Lower leg skin (tissue), 4 donors: Measurements from ENCODE around the gene FCRLB. TPM values are rescaled to one million over a fixed set of nuclear protein-coding genes. Genes with fewer than 3 reads are reported as not detected.

ENCODE experiments used
- DNase-seq, 2 donors: peaks; one replicate each; pipeline ENCODE4 v3.0.0-alpha.2; 2019; ENCODE audit warnings: low spot score in 2 of 2
- H3K4me3 ChIP-seq: fragments of 200-600 bp; sonication (generic); 2 replicates; pipeline ENCODE4 v1.5.1; 2017; ENCODE audit warnings: mild to moderate bottlenecking, low read depth; ENCODE audit not compliant: poor library complexity, severe bottlenecking
- POLR2A ChIP-seq, 2 donors: fragments of 450-650 bp; IDR thresholded peaks; one replicate each; pipeline ENCODE4 v1.6.1; 2016 to 2017; ENCODE audit warnings: antibody characterized with exemption in 2 of 2, mild to moderate bottlenecking in 1 of 2, moderate library complexity in 1 of 2
- WGBS, 2 donors: methylation state at CpG; one replicate each; pipeline ENCODE4 v1.1.5; 2018; 5-methylcytosine and 5-hydroxymethylcytosine counted together
- intact Hi-C: fragments of 100-400 bp; cut with DNase I; formaldehyde crosslinking; loops from one replicate; pipeline ENCODE4 v1.15.0; 2023; ENCODE audit warnings: low total_unique reads
- total RNA-seq, 4 donors: library from RNA; depleted of rRNA; stranded (reverse); fragments of >200 nt; gene quantifications; one replicate each; pipeline ENCODE4 v1.1.0, GENCODE V29; 2016
- TF ChIP-seq, protein P1 (sequence below), 3 donors: fragments of 450-650 bp; IDR thresholded peaks; one replicate each; pipeline ENCODE4 v1.5.1; 2016; ENCODE audit warnings: antibody characterized with exemption in 3 of 3, mild to moderate bottlenecking in 3 of 3, moderate library complexity in 2 of 3

Gene FCRLB
- total RNA-seq, 4 donors from 2014 or later: 0.38 to 1.6 (median 1.1) TPM

DNA sequence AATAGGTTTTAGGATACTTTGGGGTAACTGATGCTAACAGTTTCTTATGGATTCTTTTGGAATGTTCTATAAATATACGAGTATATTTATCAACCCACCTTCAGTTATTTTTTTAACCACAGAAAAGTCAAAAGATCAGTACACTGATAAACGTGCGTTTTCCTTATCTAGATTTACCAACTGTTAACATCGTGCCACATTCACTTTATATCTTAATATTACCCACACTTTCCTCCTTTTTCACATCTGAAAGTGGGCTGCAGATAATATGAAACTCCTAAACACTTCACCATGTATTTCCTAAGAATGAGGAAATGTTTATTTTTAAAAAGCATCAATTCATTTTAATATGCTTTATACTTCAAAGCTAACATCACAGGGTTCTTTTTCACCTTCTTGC lies 52.4 kb downstream of the FCRLB start:
- WGBS, 2 donors: 53 to 66% methylated on average over 4 of the region's 4 CpGs
- intact Hi-C loops: no loop called here
- H3K4me3 ChIP-seq: no peak overlapping the region
- DNase-seq: no peak
- TF ChIP-seq POLR2A (IDR thresholded peaks at IDR 0.05): no peak
- TF ChIP-seq, protein P1, sequence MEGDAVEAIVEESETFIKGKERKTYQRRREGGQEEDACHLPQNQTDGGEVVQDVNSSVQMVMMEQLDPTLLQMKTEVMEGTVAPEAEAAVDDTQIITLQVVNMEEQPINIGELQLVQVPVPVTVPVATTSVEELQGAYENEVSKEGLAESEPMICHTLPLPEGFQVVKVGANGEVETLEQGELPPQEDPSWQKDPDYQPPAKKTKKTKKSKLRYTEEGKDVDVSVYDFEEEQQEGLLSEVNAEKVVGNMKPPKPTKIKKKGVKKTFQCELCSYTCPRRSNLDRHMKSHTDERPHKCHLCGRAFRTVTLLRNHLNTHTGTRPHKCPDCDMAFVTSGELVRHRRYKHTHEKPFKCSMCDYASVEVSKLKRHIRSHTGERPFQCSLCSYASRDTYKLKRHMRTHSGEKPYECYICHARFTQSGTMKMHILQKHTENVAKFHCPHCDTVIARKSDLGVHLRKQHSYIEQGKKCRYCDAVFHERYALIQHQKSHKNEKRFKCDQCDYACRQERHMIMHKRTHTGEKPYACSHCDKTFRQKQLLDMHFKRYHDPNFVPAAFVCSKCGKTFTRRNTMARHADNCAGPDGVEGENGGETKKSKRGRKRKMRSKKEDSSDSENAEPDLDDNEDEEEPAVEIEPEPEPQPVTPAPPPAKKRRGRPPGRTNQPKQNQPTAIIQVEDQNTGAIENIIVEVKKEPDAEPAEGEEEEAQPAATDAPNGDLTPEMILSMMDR (IDR thresholded peaks at IDR 0.05): no peak

DNA sequence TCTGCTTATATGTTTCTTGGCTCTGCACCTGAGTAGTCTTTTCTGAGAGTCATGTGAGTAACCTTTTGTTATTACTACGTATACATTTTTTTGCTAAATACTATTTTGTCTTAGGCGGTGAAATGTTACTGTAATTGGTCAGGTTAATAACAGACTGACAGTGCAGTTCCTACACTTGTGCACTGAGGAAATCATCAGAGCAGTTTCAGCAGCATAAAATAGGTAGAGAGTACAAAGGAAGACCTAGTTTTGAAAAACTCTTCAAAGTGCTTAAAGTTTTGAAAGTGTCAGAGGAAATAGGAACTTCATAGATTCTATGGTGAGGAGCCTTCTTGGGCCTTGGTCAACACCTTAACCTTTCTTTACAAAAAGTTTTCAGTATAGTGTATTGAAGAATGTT lies 55.9 kb downstream of the FCRLB start:
- DNase-seq: no peak
- intact Hi-C loops: no loop called here
- no peak overlapping the region for H3K4me3 ChIP-seq
- TF ChIP-seq, protein P1 (IDR thresholded peaks at IDR 0.05): no peak
- 97% methylated on average over 2 of the region's 2 CpGs for WGBS, 2 donors

Other genes starting within 250 kb of the FCRLB start
- 10 to 100 TPM in 1 of 4 donors, 1 to 10 TPM in 3; 5.7 to 14.2 (median 8.4) TPM for gene FCGR2A, start 216.1 kb upstream of the FCRLB start, total RNA-seq
- 1 to 10 TPM; 2.0 to 5.0 (median 4.5) TPM for gene HSPA6, start 197.0 kb upstream of the FCRLB start, total RNA-seq
- gene FCGR3A, start 171.7 kb upstream of the FCRLB start, total RNA-seq: 1 to 10 TPM; 1.9 to 8.6 (median 3.5) TPM
- 1 to 10 TPM; 1.1 to 7.8 (median 2.4) TPM for gene FCGR3B, start 90.4 kb upstream of the FCRLB start, total RNA-seq
- gene FCGR2B, start 58.4 kb upstream of the FCRLB start, total RNA-seq: 10 to 100 TPM in 1 of 4 donors, 1 to 10 TPM in 3; 6.0 to 10.0 (median 8.3) TPM
- 1 to 10 TPM in 2 of 4 donors, under 1 TPM in 1, not detected in 1; 0.19 to 2.2 (median 2.0) TPM for gene FCRLA, start 14.3 kb upstream of the FCRLB start, total RNA-seq
- 10 to 100 TPM; 10.2 to 24.5 (median 18.8) TPM for gene DUSP12, start 28.2 kb downstream of the FCRLB start, total RNA-seq
- 10 to 100 TPM; 28.7 to 33.5 (median 31.2) TPM for gene ATF6, start 44.8 kb downstream of the FCRLB start, total RNA-seq